Measurements from ENCODE around the gene AXIN1. TPM values are rescaled to one million over a fixed set of nuclear protein-coding genes. Genes with fewer than 3 reads are reported as not detected.

AXIN1 gene
- total RNA-seq, 4 donors from 2014 or later, result 17.5 to 29.7 (median 26.4) TPM

DNA sequence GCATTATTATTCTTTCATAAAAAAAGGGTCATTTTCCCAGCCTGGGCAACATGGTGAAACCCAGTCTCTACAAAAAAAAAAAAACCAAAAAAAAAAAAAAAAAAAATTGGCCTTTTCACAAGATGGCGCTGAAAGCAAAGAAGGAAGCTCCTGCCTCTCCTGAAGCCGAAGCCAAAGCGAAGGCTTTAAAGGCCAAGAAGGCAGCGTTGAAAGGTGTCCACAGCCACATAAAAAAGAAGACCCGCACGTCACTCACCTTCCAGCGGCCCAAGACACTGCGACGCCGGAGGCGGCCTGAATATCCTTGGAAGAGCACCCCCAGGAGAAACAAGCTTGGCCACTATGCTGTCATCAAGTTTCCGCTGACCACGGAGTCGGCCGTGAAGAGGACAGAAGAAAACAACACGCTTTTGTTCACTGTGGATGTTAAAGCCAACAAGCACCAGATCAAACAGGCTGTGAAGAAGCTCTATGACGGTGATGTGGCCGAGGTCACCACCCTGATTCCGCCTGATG is 34.2 kb upstream of the AXIN1 start:
- H3K4me3 ChIP-seq (replicated peaks in 1 of 3), result no peak overlapping the region
- intact Hi-C loops (cut with DNase I), result loop anchor here (10.0 kb wide), 1 partner anchor 98 kb away; no protein-coding TSS in a partner anchor
- peak overlapping the region in 1 of 3 donors; percentile 35 for H3K27ac ChIP-seq
- no peaks in the 10 kb centered on the region for H3K9me3 ChIP-seq
- no peak for TF ChIP-seq POLR2A (IDR thresholded peaks at IDR 0.05)
- TF ChIP-seq, protein P1, sequence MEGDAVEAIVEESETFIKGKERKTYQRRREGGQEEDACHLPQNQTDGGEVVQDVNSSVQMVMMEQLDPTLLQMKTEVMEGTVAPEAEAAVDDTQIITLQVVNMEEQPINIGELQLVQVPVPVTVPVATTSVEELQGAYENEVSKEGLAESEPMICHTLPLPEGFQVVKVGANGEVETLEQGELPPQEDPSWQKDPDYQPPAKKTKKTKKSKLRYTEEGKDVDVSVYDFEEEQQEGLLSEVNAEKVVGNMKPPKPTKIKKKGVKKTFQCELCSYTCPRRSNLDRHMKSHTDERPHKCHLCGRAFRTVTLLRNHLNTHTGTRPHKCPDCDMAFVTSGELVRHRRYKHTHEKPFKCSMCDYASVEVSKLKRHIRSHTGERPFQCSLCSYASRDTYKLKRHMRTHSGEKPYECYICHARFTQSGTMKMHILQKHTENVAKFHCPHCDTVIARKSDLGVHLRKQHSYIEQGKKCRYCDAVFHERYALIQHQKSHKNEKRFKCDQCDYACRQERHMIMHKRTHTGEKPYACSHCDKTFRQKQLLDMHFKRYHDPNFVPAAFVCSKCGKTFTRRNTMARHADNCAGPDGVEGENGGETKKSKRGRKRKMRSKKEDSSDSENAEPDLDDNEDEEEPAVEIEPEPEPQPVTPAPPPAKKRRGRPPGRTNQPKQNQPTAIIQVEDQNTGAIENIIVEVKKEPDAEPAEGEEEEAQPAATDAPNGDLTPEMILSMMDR (IDR thresholded peaks at IDR 0.05), result no peak
- H3K4me1 ChIP-seq, result peaks cover 11 to 12% of the 10 kb centered on the region in 2 donors
- WGBS, 2 donors, result 57 to 59% methylated on average over 19 of the region's 19 CpGs
- H3K27me3 ChIP-seq, result no peaks in the 10 kb centered on the region
- no peaks in the 10 kb centered on the region for H3K36me3 ChIP-seq
- DNase-seq, result no peak

DNA sequence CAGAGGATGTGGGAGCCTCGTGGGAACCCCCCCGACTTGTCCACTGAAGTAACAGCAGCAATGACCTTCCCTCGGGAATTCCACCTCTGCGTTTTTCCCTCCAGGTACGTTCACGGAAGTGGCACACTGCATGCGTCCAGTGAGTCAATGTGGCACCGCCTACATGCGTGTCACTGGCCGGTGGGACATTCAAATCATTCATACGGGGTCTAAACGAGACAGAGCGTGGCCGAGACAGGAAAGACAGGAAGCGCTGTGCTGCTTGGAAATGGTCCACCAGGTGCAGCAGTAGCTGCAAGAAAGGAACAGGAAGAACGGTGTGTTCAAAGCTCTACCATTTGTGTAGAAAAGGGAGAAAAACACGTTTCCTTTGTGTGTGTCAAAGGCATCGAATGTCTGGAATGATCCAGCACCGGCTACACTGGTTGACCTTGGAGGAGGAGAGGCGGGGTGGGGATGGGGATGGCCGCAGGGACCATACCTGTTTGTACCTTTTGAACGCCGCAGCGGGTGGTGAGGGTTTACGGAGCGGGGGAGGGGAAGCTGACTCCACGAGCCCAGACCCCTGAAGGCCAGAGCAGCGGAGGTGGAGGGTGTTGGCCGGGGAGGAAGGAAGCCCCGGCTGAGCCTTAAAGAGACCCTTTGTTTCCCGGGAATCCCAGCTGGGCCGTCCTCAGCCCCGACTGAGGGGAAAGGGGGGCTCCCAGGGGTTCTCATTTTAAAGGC is 31.0 kb upstream of the AXIN1 start:
- Histone ChIP-seq H3K27ac (peak overlapping the region; percentile 31 to 86 (median 46)), H3K36me3 (no peaks in the 10 kb centered on the region), H3K4me1 (peaks cover 28 to 33% of the 10 kb centered on the region in 2 donors), H3K4me3 (replicated peaks in 1 of 3) (peak overlapping the region in 2 of 3 donors; percentile 84 to 98), H3K27me3 (no peaks in the 10 kb centered on the region), H3K9me3 (no peaks in the 10 kb centered on the region)
- 20 to 27% methylated on average over 33 of the region's 33 CpGs for WGBS, 2 donors
- intact Hi-C loops (cut with DNase I), result loop anchor here (10.0 kb wide), 1 partner anchor 101 kb away; no protein-coding TSS in a partner anchor
- DNase-seq, result peak; percentile 88 to 91
- TF ChIP-seq POLR2A (IDR thresholded peaks at IDR 0.05), result peak in 1 of 2 donors; percentile 61
- TF ChIP-seq, protein P1 (IDR thresholded peaks at IDR 0.05), result no peak

DNA sequence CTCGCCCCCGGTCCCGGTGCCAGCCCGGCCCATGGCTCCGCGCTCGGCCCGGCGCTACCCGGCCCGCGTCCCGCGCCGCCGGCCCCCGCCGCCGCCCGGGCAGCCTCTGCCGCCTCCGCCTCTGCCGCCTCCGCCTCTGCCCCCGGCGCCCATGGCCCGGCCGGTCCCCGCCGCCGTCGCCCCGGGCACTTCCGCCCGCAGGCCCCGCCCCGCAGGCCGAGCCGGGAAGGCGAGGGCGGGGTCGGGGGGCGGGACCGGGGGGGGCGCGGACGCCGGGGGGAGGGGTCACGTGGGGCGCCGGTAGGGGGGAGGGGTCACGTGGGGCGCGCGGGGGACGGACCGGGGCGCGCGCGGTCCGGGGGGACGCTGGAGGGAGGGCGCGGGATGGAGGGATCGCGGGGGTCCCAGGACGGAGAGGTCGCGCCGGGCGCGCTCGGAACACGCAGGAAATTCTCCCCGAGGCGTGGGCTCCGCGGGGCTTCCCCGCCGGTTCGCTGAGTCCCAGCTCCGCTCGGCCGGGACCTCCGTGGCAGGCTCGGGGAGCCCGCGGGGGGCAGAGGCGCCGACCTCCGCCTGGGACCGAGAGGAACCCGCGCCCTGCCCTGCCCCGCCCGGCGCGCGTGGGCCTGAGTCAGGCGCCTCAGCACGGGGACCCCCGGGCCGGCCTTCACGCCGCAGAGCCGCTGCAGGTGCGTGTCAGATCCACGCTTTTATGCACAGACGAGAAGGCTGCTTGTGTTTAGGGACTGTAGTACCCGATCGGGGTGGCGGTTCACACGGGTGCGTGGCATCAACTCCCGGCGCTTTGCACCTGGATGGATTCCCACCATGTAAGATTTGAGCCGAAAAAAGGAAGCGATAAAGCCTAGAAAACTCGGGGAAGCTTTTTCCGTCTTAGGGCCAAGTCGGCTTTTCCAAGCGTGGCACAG is 29.5 kb upstream of the AXIN1 start, which contains the start of gene PGAP6:
Gene PGAP6, minus strand, starts transcription at position 190 of the 929 bp plus-strand sequence. Its CDS starts 157 bp downstream, at position 33.
- intact Hi-C loops (cut with DNase I), result loop anchor here (10.0 kb wide), 1 partner anchor 103 kb away; no protein-coding TSS in a partner anchor
- DNase-seq, result peak; percentile 70 to 71
- Histone ChIP-seq H3K4me1 (peaks cover 28 to 33% of the 10 kb centered on the region in 2 donors), H3K27me3 (no peaks in the 10 kb centered on the region), H3K27ac (peak within 1 kb of the TSS; percentile 58 to 86 (median 83)), H3K36me3 (peaks cover 0 to 5% of the 10 kb centered on the region in 2 donors), H3K9me3 (no peaks in the 10 kb centered on the region), H3K4me3 (replicated peaks in 1 of 3) (peak within 1 kb of the TSS; percentile 84 to 98 (median 91))
- TF ChIP-seq, protein P1 (IDR thresholded peaks at IDR 0.05), result no peak
- TF ChIP-seq POLR2A (IDR thresholded peaks at IDR 0.05), result peak in 1 of 2 donors; percentile 54
- 0 to 1% methylated on average over 16 to 28 of the region's 123 CpGs for WGBS, 2 donors

DNA sequence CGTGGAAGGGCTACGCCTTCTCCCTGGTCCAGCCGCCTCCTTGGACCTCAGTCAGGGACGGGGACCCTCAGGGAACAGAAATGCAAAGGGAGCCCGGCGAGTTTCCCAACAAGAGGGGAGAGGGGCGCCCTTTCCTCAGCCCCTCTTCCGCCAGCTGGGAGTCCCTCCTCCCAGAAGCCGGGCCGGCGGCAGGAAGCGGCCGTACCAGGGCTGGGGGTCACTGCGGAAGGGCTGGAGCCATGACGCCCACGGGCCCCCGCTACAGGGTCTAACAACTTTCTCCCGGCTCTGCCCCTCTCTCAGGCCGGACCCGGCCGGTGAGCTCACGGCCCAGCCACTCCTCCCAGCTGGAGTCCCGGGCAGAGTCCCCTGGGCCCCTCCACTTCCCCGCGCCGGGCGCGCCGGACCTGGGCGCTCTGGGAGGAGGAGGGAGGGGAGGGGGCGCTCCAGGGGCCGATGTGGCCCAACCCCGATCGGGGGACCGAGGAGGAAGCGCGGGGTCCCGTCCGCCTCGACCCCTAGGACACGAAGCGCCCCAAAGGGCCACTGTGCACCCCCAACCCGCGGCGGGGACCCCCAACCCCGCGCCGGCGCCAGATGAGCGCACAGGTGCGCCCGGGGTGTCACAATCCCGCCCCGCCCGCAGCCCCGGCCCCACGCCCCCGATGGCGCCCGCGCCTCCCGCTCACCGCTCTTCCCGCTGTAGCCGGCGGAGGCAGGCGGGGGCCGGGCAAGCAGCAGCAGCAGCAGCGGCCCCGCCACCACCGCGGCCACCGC is 28.7 kb upstream of the AXIN1 start:
- no peaks in the 10 kb centered on the region for H3K9me3 ChIP-seq
- WGBS, 2 donors, result 3% methylated on average over 12 of the region's 73 CpGs; no CpG with 5 or more reads in 1 of the 2 donors
- peak overlapping the region in 2 of 3 donors; percentile 40 to 50 for H3K27ac ChIP-seq
- intact Hi-C loops (cut with DNase I), result loop anchor here (10.0 kb wide), 1 partner anchor 104 kb away; no protein-coding TSS in a partner anchor
- H3K27me3 ChIP-seq, result no peaks in the 10 kb centered on the region
- peak in 1 of 2 donors; percentile 31 for DNase-seq
- H3K4me3 ChIP-seq (replicated peaks in 1 of 3), result peak overlapping the region; percentile 26 to 92 (median 45)
- H3K36me3 ChIP-seq, result peaks cover 0 to 14% of the 10 kb centered on the region in 2 donors
- H3K4me1 ChIP-seq, result peaks cover 28 to 33% of the 10 kb centered on the region in 2 donors
- TF ChIP-seq, protein P1 (IDR thresholded peaks at IDR 0.05), result no peak
- no peak for TF ChIP-seq POLR2A (IDR thresholded peaks at IDR 0.05)

Data from thyroid gland (tissue), 4 donors.